Measurements from ENCODE around the gene KSR2.

DNA sequence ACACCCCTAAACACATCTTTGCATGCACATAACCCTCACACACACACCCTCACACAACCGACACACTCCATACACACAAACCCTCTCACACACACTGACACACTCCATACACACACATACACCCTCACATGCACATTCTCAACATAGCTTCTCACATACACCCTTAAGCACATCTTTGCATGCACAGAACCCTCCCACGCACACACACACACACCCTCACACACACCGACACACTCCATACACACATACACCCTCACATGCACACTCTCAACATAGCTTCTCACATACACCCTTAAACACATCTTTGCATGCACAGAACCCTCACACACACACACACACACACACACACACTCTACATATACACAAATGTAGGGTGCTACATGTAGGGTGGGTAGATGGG, 534.9 kb downstream of the KSR2 start:
- TF ChIP-seq, protein P1, sequence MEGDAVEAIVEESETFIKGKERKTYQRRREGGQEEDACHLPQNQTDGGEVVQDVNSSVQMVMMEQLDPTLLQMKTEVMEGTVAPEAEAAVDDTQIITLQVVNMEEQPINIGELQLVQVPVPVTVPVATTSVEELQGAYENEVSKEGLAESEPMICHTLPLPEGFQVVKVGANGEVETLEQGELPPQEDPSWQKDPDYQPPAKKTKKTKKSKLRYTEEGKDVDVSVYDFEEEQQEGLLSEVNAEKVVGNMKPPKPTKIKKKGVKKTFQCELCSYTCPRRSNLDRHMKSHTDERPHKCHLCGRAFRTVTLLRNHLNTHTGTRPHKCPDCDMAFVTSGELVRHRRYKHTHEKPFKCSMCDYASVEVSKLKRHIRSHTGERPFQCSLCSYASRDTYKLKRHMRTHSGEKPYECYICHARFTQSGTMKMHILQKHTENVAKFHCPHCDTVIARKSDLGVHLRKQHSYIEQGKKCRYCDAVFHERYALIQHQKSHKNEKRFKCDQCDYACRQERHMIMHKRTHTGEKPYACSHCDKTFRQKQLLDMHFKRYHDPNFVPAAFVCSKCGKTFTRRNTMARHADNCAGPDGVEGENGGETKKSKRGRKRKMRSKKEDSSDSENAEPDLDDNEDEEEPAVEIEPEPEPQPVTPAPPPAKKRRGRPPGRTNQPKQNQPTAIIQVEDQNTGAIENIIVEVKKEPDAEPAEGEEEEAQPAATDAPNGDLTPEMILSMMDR (conservative IDR thresholded peaks at IDR 0.05) = no peak
- TF ChIP-seq EZH2 (IDR thresholded peaks at IDR 0.05; ENCODE audit: low read depth) = no peak
